ENCODE measurements around the gene ZNF474.
A peak's percentile ranks its signal among the peaks of the same experiment; 100 is the strongest.

The ZNF474 gene

DNA sequence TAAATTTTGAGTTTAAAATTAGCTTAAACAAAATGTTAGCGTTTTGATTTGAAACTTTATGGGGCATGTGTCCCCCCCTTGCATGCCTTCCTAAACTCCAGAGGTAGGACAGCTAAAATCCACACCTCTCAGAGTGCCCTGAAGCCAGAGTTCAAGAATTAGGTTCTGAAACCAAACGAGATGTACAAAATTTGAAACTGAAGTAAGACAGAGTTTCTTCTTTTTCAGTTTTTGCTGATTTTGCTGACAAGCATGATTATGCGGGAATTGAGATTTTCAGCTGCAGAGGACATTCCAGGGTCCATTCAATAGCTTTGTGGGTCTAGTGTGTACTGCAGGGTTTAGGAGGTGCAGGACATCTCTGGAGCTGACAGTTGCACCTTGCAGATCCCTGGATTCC, 34.2 kb upstream of the ZNF474 start:
- TF ChIP-seq CTCF (conservative IDR thresholded peaks at IDR 0.05) = no peak
- H3K27ac ChIP-seq = no peak overlapping the region

DNA sequence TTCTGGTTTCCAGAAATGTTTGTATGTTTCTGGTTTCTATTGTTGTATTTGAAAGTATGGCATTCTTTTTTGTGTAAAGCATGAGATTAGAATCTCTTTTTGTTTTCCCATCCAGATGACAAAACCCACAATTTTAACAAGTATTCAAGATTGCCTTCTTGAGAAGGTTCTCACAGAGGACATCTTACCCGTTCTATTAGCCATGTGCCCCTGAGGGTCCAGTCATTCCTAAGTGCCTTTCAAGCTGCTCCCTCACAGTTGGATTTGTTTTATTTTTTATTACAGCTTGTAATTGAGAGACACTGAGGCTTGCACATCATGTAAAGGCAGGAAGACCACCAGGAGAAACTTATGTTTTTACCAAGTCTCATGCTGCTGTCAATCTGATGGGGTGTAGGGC, 32.0 kb upstream of the ZNF474 start:
- no peak overlapping the region for H3K27ac ChIP-seq
- no peak for TF ChIP-seq CTCF (conservative IDR thresholded peaks at IDR 0.05)

DNA sequence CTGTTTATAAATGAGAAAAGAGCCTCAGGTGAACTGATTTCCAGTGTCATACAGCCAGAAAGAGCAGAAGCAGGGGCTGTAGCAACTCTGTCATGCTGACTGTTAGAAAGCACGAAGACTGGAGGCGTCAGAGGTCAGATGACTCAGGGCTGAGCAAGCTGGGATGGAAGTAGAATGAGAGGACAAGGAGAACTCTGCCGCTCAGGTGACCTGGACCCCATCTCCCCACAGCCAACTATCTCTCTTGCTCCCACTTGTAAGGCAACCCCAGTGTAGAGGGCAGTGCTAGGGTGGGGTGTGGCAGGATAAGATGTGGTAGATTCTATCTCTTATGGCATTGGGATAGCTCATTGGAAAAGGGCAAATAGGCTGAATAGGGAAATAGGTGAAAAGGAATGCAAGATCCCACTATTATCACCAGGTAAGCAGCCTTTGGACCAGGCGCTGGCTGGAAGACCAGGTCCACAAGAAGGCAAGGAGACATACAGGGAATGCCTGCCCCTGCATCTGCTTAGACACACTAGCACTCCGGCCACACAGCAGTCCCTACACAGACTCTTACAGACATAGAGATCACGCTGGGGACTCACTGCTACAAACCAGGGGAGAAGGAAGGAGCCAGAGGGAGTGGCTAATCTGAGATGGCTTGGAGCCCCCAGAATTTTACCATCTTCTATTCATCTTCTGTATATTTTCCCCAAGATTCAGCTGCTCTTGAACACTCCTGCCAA, 30.1 kb upstream of the ZNF474 start:
- no peak overlapping the region for H3K27ac ChIP-seq
- TF ChIP-seq CTCF (conservative IDR thresholded peaks at IDR 0.05) = no peak

GRCh38 chr5:122101636-122102285, 27.6 kb upstream of the ZNF474 start:
- H3K27ac ChIP-seq = no peak overlapping the region
- peak; percentile 75 for TF ChIP-seq CTCF (conservative IDR thresholded peaks at IDR 0.05)

DNA sequence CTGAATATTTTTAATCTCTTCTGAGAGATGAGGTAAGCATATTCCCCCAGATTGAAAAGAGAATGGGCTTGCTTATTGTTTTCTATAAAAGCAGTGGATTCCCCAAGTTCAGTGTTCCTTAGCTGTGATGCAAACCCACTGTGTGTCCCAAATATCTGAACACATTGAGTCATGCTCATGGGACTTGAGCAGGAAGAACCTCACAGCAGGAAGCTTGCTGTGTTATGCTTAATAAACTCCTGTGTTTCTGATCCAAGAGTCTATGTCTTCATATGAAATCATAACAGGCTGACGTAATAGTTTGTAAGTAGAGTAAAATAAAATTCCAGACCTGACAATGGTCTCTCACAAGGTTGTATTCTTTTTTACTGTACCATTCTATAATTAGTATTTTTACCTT, 26.5 kb upstream of the ZNF474 start:
- TF ChIP-seq CTCF (conservative IDR thresholded peaks at IDR 0.05) = no peak
- no peak overlapping the region for H3K27ac ChIP-seq

GRCh38 chr5:122105909-122106308, 23.4 kb upstream of the ZNF474 start:
- H3K27ac ChIP-seq = no peak overlapping the region
- no peak for TF ChIP-seq CTCF (conservative IDR thresholded peaks at IDR 0.05)

GRCh38 chr5:122107016-122107415, 22.3 kb upstream of the ZNF474 start:
- TF ChIP-seq CTCF (conservative IDR thresholded peaks at IDR 0.05) = no peak
- H3K27ac ChIP-seq = no peak overlapping the region

Measured in VCaP (cell line).